Pulmonary artery endothelial cell (primary cell): ENCODE results near the gene SPTBN5. TPM values are rescaled to one million over a fixed set of nuclear protein-coding genes. Genes with fewer than 3 reads are reported as not detected.

Experiments used
- DNase-seq: peaks from one replicate; pipeline ENCODE4 v3.0.0-alpha.2; 2011; ENCODE audit warnings: low read depth, low spot score
- total RNA-seq: library from RNA; depleted of rRNA; stranded (reverse); fragments of >200 nt; gene quantifications from 2 replicates; pipeline ENCODE4 v1.2.3, GENCODE V29; 2014

Gene SPTBN5
- total RNA-seq, 1 donor from 2014 or later, result 3.6 TPM

GRCh38 chr15:41868321-41868720, 25.5 kb downstream of the SPTBN5 start:
- no peak for DNase-seq

GRCh38 chr15:41866872-41867579, 26.8 kb downstream of the SPTBN5 start:
- no peak for DNase-seq

GRCh38 chr15:41866263-41866703, 27.6 kb downstream of the SPTBN5 start:
- no peak for DNase-seq

- no peak for DNase-seq
Measured at GRCh38 chr15:41865490-41866055, 28.3 kb downstream of the SPTBN5 start.

- no peak for DNase-seq
Measured at GRCh38 chr15:41862515-41863116, 31.2 kb downstream of the SPTBN5 start.

- DNase-seq, result no peak
Measured at GRCh38 chr15:41861736-41862356, 32.0 kb downstream of the SPTBN5 start.

GRCh38 chr15:41860049-41860828, 33.6 kb downstream of the SPTBN5 start:
- DNase-seq, result no peak

- no peak for DNase-seq
Measured at GRCh38 chr15:41858756-41859155, 35.1 kb downstream of the SPTBN5 start.

- DNase-seq, result no peak
Measured at GRCh38 chr15:41857316-41857715, 36.5 kb downstream of the SPTBN5 start.

GRCh38 chr15:41856716-41857115, 37.1 kb downstream of the SPTBN5 start:
- no peak for DNase-seq

GRCh38 chr15:41856262-41856661, 37.6 kb downstream of the SPTBN5 start:
- DNase-seq, result no peak

- no peak for DNase-seq
Measured at GRCh38 chr15:41855261-41855961, 38.4 kb downstream of the SPTBN5 start.

- DNase-seq, result no peak
Measured at GRCh38 chr15:41854443-41854842, 39.4 kb downstream of the SPTBN5 start.

GRCh38 chr15:41853831-41854230, 40.0 kb downstream of the SPTBN5 start:
- DNase-seq, result no peak

- no peak for DNase-seq
Measured at GRCh38 chr15:41852736-41853590, 40.9 kb downstream of the SPTBN5 start.

GRCh38 chr15:41851755-41852370, 42.0 kb downstream of the SPTBN5 start:
- no peak for DNase-seq

- no peak for DNase-seq
Measured at GRCh38 chr15:41851167-41851523, 42.7 kb downstream of the SPTBN5 start.

- no peak for DNase-seq
Measured at GRCh38 chr15:41850482-41851166, 43.2 kb downstream of the SPTBN5 start.

GRCh38 chr15:41849861-41850260, 44.0 kb downstream of the SPTBN5 start:
- DNase-seq, result no peak
